Measurements from ENCODE around the gene RIMBP2. TPM values are rescaled to one million over a fixed set of nuclear protein-coding genes. Genes with fewer than 3 reads are reported as not detected.

RIMBP2 gene
- total RNA-seq, 1 donor from 2014 or later = not detected

- DNase-seq (ENCODE audit: extremely low read depth, low read depth, low spot score) = no peak
Measured at GRCh38 chr12:130520784-130521183, 195.3 kb downstream of the RIMBP2 start.

GRCh38 chr12:130517588-130517987, 198.5 kb downstream of the RIMBP2 start:
- DNase-seq (ENCODE audit: extremely low read depth, low read depth, low spot score) = no peak

- no peak for DNase-seq (ENCODE audit: extremely low read depth, low read depth, low spot score)
Measured at GRCh38 chr12:130514149-130514551, 201.9 kb downstream of the RIMBP2 start.

DNA sequence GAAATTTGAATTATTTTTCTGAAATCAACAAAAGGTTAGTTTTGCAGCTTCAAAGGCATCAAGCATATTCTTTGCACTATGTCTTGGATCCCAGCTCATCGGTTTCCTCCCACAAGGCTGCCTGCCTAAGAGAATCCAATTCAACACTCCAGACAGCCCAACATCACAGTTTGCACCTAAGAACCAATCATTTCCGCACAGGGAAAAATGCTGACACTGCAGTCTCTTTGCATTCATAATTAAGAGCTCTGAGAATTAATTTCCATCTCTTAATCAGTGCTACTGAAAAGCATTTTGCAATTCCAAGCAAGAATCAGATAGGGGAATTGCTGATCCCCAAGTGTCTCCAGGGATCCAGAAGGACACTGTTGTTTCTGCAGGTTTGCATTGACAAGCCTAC, 202.5 kb downstream of the RIMBP2 start:
- no peak for DNase-seq (ENCODE audit: extremely low read depth, low read depth, low spot score)

DNA sequence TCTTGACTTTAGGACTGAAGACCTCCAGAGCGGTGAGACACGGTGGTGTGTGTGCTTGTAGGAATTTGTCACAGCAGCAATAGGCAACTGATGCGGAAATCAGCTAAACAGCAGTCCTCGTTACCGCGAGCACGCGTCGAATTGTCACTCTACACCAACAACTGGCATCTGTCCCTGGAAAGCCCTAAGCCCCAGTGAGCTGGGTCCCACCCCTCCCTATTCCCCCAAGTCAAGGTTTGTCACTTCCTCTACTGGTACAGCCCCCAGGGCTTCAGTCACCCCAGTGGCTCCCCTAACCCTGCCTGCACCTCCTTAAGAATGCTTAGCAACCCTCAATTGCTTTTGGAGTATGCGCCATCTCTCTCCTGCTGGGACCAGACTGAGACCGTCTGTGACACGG, 204.8 kb downstream of the RIMBP2 start:
- DNase-seq (ENCODE audit: extremely low read depth, low read depth, low spot score) = no peak

DNA sequence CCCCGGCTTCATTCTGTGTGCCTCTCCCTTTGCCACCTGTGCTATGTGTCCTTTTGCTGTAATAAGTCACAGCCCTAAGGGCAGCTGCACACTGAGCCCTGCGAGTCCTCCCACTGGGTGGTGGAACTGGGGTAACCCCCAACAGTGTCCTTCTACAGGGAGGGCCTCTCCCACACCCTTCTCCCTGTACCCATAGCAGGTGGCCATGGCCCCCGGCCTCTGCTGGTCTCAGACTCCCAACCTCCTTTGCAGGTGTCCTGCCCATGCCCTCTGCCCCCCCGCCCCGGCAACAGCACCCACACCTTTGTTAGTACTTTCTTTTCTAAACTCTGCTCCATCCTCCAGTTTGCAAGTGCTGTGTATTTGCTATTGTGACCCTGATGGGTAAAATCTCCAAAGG, 206.6 kb downstream of the RIMBP2 start:
- DNase-seq (ENCODE audit: extremely low read depth, low read depth, low spot score) = no peak

- no peak for DNase-seq (ENCODE audit: extremely low read depth, low read depth, low spot score)
Measured at GRCh38 chr12:130508847-130509246, 207.3 kb downstream of the RIMBP2 start.

DNA sequence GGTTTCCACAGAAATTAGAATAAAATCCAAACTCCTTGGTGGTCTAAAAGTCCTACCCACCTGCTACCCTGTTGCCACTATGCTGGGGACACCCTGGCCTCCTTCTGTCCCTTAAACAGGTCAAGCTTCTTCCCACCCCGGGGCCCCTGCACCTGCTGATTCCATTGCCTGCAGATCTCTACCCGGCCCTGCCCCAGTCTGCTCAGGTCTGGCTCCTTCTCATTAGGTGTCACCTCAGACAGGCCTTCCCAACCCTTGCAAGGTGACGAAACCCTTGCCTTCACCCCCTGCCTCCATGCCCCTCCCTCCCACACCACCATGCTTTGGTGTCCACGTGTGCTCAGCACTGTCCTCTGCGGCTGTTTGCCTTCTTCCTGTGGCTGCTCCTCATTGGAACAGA, 207.8 kb downstream of the RIMBP2 start:
- no peak for DNase-seq (ENCODE audit: extremely low read depth, low read depth, low spot score)

DNA sequence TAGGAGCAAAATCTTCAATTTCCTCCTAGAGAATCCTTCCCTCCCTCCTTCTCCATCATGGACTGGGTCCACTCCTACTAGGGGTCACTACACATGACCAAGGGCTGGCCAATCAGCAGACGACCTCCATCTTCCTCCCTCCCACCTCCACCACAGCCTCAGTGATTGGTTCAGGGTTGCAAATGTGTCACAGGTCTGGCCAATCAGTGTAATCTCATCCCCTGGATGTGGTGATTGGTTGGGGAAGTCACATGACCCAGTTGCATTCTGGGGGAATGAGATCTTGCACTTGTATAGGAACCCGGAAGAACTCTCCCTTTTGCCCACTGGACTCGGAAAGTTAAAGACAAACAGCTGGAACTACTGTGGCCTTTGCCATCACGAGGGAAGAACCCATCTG, 209.3 kb downstream of the RIMBP2 start:
- DNase-seq (ENCODE audit: extremely low read depth, low read depth, low spot score) = no peak

- DNase-seq (ENCODE audit: extremely low read depth, low read depth, low spot score) = no peak
Measured at GRCh38 chr12:130504840-130505175, 211.3 kb downstream of the RIMBP2 start.

GRCh38 chr12:130504110-130504839, 211.8 kb downstream of the RIMBP2 start:
- DNase-seq (ENCODE audit: extremely low read depth, low read depth, low spot score) = no peak

- no peak for DNase-seq (ENCODE audit: extremely low read depth, low read depth, low spot score)
Measured at GRCh38 chr12:130501821-130502220, 214.3 kb downstream of the RIMBP2 start.

GRCh38 chr12:130500835-130501330, 215.2 kb downstream of the RIMBP2 start:
- DNase-seq (ENCODE audit: extremely low read depth, low read depth, low spot score) = no peak

DNA sequence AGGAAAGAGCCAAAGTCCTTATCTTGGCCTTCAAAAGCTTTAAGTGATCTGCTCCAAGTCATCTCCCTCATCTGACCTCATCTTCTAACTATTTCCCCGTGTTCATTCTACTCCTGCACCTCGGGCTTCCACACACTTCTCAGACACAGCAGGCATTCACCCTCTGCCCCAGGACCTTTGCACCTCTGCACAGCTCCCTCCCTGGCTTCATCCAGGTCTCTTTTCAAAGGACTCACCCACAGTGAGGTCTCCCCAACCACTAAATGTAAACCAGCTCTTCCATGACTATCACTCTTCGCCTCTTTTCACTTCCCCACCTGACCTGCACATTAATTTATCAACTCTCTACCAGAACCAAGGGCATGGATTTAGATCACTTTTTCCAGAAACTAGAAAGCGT, 216.6 kb downstream of the RIMBP2 start:
- DNase-seq (ENCODE audit: extremely low read depth, low read depth, low spot score) = no peak

DNA sequence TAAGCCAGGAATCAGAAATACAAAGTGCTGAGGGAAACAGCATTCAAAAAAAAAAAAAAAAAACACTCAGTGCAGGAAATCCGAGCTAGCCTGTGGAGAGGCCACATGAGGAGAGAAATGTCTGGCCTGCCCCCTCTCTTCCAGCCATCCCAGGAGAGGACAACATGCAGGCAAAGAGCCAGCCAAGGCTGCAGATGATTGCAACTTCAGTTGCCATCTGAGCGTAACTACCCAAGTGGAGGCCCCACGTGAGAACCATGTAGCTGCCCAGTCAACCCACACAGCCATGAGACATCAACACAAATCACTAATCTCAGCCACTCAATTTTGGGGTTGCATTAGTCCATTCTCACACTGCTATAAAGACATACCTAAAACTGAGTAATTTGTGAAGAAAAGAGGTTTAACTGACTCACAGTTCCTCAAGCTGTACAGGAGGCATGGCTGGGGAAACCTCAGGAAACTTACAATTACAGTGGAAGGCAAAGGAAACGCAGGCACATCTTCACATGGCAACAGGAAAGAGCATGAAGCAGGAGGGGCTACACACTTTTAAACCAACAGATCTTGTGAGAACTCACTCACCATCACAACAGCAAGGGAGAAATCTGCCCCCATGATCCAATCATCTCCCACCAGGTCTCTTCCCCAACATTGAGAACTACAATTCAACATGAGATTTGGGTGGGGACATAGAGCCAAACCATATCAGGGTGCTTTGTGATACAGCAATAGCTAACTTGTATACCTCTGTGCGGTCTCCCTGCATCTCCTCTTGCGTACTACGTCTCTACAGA, 217.3 kb downstream of the RIMBP2 start:
- no peak for DNase-seq (ENCODE audit: extremely low read depth, low read depth, low spot score)

GRCh38 chr12:130497991-130498390, 218.1 kb downstream of the RIMBP2 start:
- DNase-seq (ENCODE audit: extremely low read depth, low read depth, low spot score) = no peak

- DNase-seq (ENCODE audit: extremely low read depth, low read depth, low spot score) = no peak
Measured at GRCh38 chr12:130497321-130497720, 218.8 kb downstream of the RIMBP2 start.

DNA sequence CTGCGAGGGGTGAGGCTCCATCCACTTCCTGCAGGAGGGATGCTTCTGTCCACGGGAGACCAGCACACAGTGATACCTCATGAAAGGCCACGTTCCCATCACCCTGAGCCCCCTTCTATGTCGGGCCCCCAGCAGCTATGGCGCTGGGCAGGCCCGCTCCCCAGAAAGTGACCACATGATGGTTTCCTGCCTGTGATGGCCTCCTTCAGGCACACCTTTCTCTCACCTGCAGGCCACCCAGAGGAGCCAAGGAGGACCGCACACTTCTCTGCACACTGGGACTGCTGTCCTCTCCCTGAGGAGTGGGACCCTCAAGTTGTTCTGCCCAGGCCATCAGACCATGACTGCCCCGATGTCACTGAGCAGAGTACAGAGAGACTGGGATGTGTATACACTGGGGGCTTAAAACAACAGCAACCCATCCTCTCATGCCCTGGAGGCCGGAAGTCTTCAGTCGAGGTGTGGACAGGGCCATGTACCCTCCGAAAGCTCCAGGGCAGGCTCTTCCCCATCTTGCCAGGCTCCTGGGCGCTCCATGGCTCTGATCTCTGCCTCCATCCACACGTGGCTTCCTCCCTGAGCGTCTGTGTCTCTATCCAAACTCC, 219.5 kb downstream of the RIMBP2 start:
- no peak for DNase-seq (ENCODE audit: extremely low read depth, low read depth, low spot score)

- DNase-seq (ENCODE audit: extremely low read depth, low read depth, low spot score) = no peak
Measured at GRCh38 chr12:130495156-130495555, 220.9 kb downstream of the RIMBP2 start.

- DNase-seq (ENCODE audit: extremely low read depth, low read depth, low spot score) = no peak
Measured at GRCh38 chr12:130494736-130495135, 221.4 kb downstream of the RIMBP2 start.

- DNase-seq (ENCODE audit: extremely low read depth, low read depth, low spot score) = no peak
Measured at GRCh38 chr12:130493951-130494350, 222.1 kb downstream of the RIMBP2 start.

Measured in glomerular endothelial cell (primary cell).